OCI-LY7 (cell line): ENCODE data around the gene FBLN1. TPM values are rescaled to one million over a fixed set of nuclear protein-coding genes. Genes with fewer than 3 reads are reported as not detected.
"Not testable (repeated sequence)": the region's sequence is repeated elsewhere in the genome, so short reads cannot be mapped to it uniquely, and the experiment has no call there.

Experiments used
- BruUV-seq: library from RNA; stranded (reverse); fragments of 400-500 nt; replicated peaks from 2 replicates; lab custom pipeline; 2021; lab: Mats Ljungman, UMichigan
- CTCF ChIA-PET: fragments of 300-600 bp; sonication (Branson Sonifier 250); formaldehyde crosslinking; loops from one replicate; lab custom pipeline; 2022; ENCODE audit warnings: antibody characterized with exemption; ENCODE audit not compliant: unreplicated experiment; lab: Charles Lee
- POLR2A ChIA-PET: fragments of 300-600 bp; sonication (Branson Sonifier 250); formaldehyde crosslinking; loops from one replicate; lab custom pipeline; 2022; ENCODE audit warnings: antibody characterized with exemption; lab: Charles Lee
- DNase-seq: peaks from one replicate; pipeline ENCODE4 v3.0.0-alpha.2; 2015; ENCODE audit warnings: low spot score
- H2AFZ ChIP-seq: fragments of 200-600 bp; sonication (generic), shearing (Covaris generic); 2 replicates; pipeline ENCODE4 v1.6.1; 2014; ENCODE audit warnings: mild to moderate bottlenecking, antibody characterized with exemption, low read length, moderate library complexity
- H3K27ac ChIP-seq: fragments of 200-600 bp; sonication (generic); 2 replicates; pipeline ENCODE4 v1.5.1; 2014; ENCODE audit warnings: mixed run types, low read depth, mild to moderate bottlenecking, moderate library complexity, low read length, inconsistent platforms; ENCODE audit not compliant: poor library complexity, severe bottlenecking
- H3K36me3 ChIP-seq: fragments of 200-600 bp; sonication (generic); 2 replicates; pipeline ENCODE4 v1.6.1; 2014; ENCODE audit warnings: mild to moderate bottlenecking, antibody characterized with exemption, low read length, moderate library complexity, mixed read lengths; ENCODE audit not compliant: insufficient read depth
- H3K4me1 ChIP-seq: fragments of 200-600 bp; sonication (generic); 2 replicates; pipeline ENCODE4 v1.5.1; 2014; ENCODE audit warnings: mild to moderate bottlenecking, low read length; ENCODE audit not compliant: insufficient read depth, poor library complexity, severe bottlenecking
- H3K4me2 ChIP-seq: fragments of 200-600 bp; sonication (generic); 2 replicates; pipeline ENCODE4 v1.6.1; 2014; ENCODE audit warnings: mild to moderate bottlenecking, low read length
- H3K4me3 ChIP-seq: fragments of 200-600 bp; sonication (generic); 2 replicates; pipeline ENCODE4 v1.5.1; 2014; ENCODE audit warnings: mild to moderate bottlenecking, low read depth, low read length; ENCODE audit not compliant: poor library complexity, severe bottlenecking
- H3K79me2 ChIP-seq: fragments of 200-600 bp; sonication (generic); 2 replicates; pipeline ENCODE4 v1.6.1; 2016; ENCODE audit warnings: low read depth, mild to moderate bottlenecking, low read length, moderate library complexity, mixed read lengths; ENCODE audit not compliant: insufficient read depth
- H3K9me2 ChIP-seq: fragments of 200-600 bp; sonication (generic); 2 replicates; pipeline ENCODE4 v1.6.1; 2016; ENCODE audit warnings: mild to moderate bottlenecking, low read length, mixed read lengths; ENCODE audit not compliant: insufficient read depth
- H3K9me3 ChIP-seq: fragments of 200-600 bp; sonication (generic); 2 replicates; pipeline ENCODE4 v1.6.1; 2014; ENCODE audit warnings: mild to moderate bottlenecking, mixed run types, low read length, mixed read lengths
- H4K20me1 ChIP-seq: fragments of 200-600 bp; sonication (generic); 2 replicates; pipeline ENCODE4 v1.6.1; 2014; ENCODE audit warnings: mild to moderate bottlenecking, antibody characterized with exemption, low read length, moderate library complexity, mixed read lengths; ENCODE audit not compliant: insufficient read depth
- CTCF ChIP-seq: fragments of 200-600 bp; sonication (generic); conservative IDR thresholded peaks from 2 replicates; pipeline ENCODE4 v1.5.1; 2014; ENCODE audit warnings: mild to moderate bottlenecking, antibody characterized with exemption, low read length, moderate library complexity, mixed read lengths
- EZH2phosphoT487 ChIP-seq: fragments of 200-600 bp; sonication (generic); IDR thresholded peaks from 2 replicates; pipeline ENCODE4 v1.6.1; 2018; ENCODE audit warnings: low read depth, borderline replicate concordance, mild to moderate bottlenecking, mixed run types, antibody characterized with exemption, low read length, moderate library complexity, mixed read lengths
- intact Hi-C: fragments of 100-400 bp; cut with micrococcal nuclease; formaldehyde crosslinking; loops from one replicate; pipeline ENCODE4 v1.10.0; 2022; ENCODE audit not compliant: unreplicated experiment
- total RNA-seq, 2 experiments: library from RNA; depleted of rRNA in 1 of 2; stranded (reverse); fragments of >200 nt in 1 of 2; shearing (Covaris generic) in 1 of 2; gene quantifications; 2 replicates each; pipeline ENCODE4 v1.2.3, GENCODE V29; 2014 to 2022

Gene FBLN1
- total RNA-seq, 2 experiments from 2014 or later: not detected

- Histone ChIP-seq H3K79me2 (no peaks in the 10 kb centered on the region), H3K9me2 (no peaks in the 10 kb centered on the region), H3K9me3 (no peaks in the 10 kb centered on the region), H4K20me1 (no peaks in the 10 kb centered on the region), H3K36me3 (no peaks in the 10 kb centered on the region), H3K4me1 (no peaks in the 10 kb centered on the region), H3K4me3 (no peak overlapping the region), H3K27ac (no peak overlapping the region), H2AFZ (no peak overlapping the region), H3K4me2 (no peak overlapping the region)
- no peak for DNase-seq
- BruUV-seq: no TSS peak
- ChIA-PET CTCF (no interaction called here), POLR2A (no interaction called here)
- intact Hi-C loops: no loop called here
- no peak for TF ChIP-seq EZH2phosphoT487
- TF ChIP-seq CTCF: no peak
Observed at GRCh38 chr22:45590262-45590661, 87.6 kb downstream of the FBLN1 start.

- H3K79me2 ChIP-seq, H3K9me3 ChIP-seq, H3K9me2 ChIP-seq, H2AFZ ChIP-seq, H3K4me3 ChIP-seq, H3K36me3 ChIP-seq, H3K27ac ChIP-seq, BruUV-seq, H3K4me2 ChIP-seq, intact Hi-C loops, H4K20me1 ChIP-seq, H3K4me1 ChIP-seq, POLR2A ChIA-PET, CTCF ChIA-PET, DNase-seq: not testable (repeated sequence)
Observed at GRCh38 chr22:45591633-45592213, 89.0 kb downstream of the FBLN1 start.

GRCh38 chr22:45594123-45594941 is 91.6 kb downstream of the FBLN1 start:
- Histone ChIP-seq H4K20me1 (no peaks in the 10 kb centered on the region), H3K9me3 (no peaks in the 10 kb centered on the region), H3K9me2 (no peaks in the 10 kb centered on the region), H3K27ac (no peak overlapping the region), H3K4me3 (no peak overlapping the region), H3K4me2 (no peak overlapping the region), H3K36me3 (no peaks in the 10 kb centered on the region), H2AFZ (no peak overlapping the region), H3K79me2 (no peaks in the 10 kb centered on the region), H3K4me1 (no peaks in the 10 kb centered on the region)
- no TSS peak for BruUV-seq
- intact Hi-C loops: no loop called here
- CTCF ChIA-PET: no interaction called here
- no peak for DNase-seq
- TF ChIP-seq CTCF (no peak), EZH2phosphoT487 (no peak)
- POLR2A ChIA-PET: no interaction called here
